ENCODE data around the gene ALG1.
A peak's percentile ranks its signal among the peaks of the same experiment; 100 is the strongest.
"Not testable (repeated sequence)": the region's sequence is repeated elsewhere in the genome, so short reads cannot be mapped to it uniquely, and the experiment has no call there.

ALG1 gene

GRCh38 chr16:5132915-5133600 lies 61.4 kb downstream of the ALG1 start:
- not testable (repeated sequence) for H3K9me3 ChIP-seq (ENCODE audit: severe bottlenecking); H3K27me3 ChIP-seq (ENCODE audit: insufficient read depth, low read depth, severe bottlenecking); H3K27ac ChIP-seq; H3K4me3 ChIP-seq (ENCODE audit: low read depth, low read length); H3K36me3 ChIP-seq
- TF ChIP-seq, protein P1, sequence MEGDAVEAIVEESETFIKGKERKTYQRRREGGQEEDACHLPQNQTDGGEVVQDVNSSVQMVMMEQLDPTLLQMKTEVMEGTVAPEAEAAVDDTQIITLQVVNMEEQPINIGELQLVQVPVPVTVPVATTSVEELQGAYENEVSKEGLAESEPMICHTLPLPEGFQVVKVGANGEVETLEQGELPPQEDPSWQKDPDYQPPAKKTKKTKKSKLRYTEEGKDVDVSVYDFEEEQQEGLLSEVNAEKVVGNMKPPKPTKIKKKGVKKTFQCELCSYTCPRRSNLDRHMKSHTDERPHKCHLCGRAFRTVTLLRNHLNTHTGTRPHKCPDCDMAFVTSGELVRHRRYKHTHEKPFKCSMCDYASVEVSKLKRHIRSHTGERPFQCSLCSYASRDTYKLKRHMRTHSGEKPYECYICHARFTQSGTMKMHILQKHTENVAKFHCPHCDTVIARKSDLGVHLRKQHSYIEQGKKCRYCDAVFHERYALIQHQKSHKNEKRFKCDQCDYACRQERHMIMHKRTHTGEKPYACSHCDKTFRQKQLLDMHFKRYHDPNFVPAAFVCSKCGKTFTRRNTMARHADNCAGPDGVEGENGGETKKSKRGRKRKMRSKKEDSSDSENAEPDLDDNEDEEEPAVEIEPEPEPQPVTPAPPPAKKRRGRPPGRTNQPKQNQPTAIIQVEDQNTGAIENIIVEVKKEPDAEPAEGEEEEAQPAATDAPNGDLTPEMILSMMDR (IDR thresholded peaks at IDR 0.05; ENCODE audit: low read depth, low read length), result peak; percentile 52
- DNase-seq, result peak; percentile 34

- not testable (repeated sequence) for H3K36me3 ChIP-seq; DNase-seq; H3K9me3 ChIP-seq (ENCODE audit: severe bottlenecking)
Observed at GRCh38 chr16:5134739-5135452, 63.3 kb downstream of the ALG1 start.

More at GRCh38 chr16:5134739-5135452, 63.3 kb downstream of the ALG1 start:
- H3K4me3 ChIP-seq (ENCODE audit: low read depth, low read length); H3K27me3 ChIP-seq (ENCODE audit: insufficient read depth, low read depth, severe bottlenecking); H3K27ac ChIP-seq: not testable (repeated sequence)
